ENCODE data around the gene GET4.
"Not testable (repeated sequence)": the region's sequence is repeated elsewhere in the genome, so short reads cannot be mapped to it uniquely, and the experiment has no call there.

The GET4 gene

DNA sequence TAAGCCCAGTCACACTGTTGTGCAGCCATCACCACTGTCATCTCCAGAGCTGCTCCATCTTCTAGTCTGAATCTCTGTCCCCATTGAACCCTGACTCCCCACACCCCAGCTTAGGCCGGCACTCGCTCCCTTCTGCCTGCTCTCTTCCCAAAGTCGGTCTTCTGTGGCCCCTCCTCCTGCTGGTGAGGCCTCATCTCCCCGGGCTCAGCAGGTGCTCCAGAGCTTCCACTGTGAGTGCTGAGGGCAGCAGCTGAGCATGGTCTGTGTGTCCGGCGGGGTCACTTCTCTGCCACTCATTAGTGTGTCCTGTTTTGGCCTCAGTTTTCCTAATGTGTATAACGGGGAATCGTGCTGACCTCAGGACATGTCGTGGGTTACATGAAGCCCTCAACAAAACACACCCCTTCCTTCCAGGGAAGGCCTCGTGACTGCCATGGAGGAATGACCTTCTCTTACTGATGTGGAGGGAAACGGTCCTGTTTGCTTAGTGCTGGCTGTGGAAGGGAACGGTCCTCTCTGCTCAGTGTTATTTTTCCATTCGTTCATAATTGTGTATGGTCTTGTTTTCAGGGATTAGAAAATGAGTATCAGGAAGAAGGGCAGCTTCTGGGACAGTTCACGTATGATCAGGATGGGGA is 4.3 kb upstream of the GET4 start:
- no peak for DNase-seq

DNA sequence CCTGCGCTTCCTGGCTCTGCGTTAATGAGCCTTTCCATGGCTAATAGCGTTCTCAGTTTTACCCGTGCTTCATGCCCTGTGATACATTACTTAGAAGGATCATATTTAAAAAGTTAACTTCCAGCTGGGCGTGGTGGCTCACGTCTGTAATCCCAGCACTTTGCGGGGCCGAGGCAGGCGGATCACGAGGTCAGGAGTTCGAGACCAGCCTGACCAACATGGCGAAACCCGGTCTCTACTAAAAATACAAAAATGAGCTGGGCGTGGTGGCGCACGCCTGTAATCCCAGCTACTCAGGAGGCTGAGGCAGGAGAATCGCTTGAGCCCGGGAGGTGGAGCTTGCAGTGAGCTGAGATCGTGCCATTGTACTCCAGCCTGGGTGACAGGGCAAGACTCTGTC is 3.7 kb upstream of the GET4 start:
- not testable (repeated sequence) for DNase-seq

DNA sequence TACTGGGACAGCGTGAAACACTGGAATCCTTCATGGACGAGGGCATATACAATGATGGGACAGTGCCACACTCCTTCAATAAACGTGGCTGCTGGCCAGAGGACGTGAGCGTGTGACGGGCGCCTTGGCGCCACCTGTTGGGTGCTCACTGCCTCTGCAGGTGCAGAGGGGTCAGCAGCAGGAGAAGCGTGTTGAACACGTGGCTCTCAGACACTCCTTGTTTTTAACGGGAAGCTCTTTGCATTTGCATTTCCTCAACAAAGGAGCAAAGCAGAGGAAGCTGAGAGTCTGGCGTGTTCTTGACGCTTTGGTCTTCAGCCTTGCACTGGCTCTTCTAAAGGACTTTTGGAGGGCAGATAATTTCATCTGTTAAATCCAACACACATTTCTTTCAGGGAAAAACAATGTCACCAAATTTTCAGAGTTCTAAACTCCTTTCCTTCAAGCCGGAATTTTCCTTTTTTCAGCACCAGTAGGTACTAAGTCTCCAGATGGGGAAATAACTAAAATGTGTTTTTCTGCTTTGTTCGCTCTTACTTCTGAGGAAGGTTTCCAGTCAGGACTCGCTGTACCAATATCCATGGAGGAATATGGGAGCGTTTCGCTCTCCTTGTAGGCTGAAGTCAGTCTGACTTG is 2.9 kb upstream of the GET4 start:
- no peak for DNase-seq

DNA sequence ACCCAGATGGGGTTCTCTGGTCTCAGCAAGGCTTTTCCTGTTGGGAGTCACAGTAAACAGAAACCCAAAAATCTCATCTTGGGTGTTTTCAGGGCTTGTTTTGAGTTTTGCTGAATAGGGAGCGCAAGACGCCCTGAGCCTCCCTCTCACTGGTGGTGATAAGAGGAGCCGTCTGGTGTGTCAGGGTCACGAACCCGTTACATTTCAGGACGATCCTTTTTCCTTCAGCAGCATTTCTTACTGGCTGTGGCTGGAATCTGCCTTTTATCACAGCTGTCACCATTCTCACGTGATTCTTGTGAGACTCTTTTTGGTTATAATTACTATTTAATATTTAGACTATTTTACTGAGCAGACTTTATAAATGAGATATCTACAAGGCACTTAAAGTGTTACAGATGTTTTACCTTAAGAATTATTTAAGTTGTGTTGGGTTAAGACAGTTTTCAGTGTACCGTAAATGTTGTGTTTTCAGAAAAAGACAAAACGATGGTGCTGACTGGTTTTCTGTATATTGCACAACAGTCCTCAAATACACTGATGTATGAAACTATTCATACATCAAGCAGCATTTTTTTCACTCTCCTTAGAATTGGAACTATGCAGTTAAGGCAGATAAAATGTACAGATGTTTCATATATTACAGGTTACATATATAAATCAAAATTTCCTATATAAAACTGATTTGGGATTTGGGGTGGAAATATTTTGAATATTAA is 2.2 kb upstream of the GET4 start:
- DNase-seq, result no peak

DNA sequence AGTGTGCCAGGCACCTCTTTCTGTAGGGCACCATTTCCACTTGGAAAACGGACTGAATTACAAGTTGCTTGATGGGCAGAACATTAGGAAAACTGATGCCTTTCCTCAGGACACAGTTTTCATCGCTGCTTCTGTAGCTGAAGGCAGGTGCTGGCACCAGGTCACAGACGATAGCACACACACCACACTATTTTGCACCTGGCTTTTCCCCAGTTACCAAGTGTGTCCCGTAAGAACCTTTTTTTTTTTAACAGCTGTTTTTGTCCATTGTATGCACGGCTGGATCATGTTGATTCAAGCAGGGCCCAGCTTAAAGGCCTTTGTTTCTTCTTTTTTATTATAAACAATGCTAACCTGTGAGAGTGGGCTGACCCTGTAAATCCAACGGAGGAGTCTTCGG is 1.3 kb upstream of the GET4 start:
- DNase-seq, result no peak

DNA sequence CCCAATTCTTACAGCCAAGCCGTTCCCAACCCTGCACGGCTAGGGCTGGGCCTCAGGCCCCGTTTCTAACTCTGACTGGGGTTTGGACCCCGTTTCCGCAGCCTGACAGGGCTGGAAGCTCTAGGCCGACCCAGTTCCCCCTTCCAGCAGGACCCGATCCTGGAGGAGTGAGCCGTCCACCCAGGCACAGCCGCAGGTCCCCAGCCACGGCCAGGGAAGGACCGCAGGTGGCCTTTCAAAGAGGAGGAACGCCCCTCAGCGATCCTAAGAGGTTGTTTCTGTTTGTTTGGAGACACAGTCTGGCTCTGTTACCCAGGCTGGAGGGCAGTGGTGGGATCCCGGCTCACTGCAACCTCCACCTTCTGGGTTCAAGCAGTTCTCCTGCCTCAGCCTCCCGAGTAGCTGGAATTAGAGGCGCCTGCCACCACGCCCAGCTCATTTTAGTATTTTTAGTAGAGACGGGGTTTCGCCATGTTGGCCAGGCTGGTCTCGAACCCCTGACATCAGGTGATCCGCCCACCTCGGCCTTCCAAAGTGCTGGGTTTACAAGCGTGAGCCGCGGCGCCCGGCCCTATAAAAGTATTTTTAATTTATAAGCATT is 778 bp upstream of the GET4 start:
- no peak for DNase-seq

DNA sequence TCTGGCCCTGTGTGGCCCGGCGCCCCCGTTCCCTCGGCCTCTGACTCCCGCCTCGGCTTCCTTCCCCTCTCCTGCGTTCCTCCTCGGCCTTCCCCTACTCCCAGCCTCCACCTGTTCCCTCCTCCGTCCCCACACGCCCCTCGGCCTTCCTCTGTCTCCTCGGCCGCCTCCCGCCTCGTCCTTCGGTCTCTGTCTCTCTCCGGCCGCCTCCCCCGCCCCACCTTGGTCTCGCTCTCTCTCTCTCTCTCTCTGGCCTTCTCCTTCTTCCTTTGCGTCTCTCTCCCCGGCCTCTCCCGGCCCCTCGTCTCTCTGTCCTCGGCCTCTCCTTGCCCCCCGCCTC is 588 bp downstream of the GET4 start:
- DNase-seq, result no peak

DNA sequence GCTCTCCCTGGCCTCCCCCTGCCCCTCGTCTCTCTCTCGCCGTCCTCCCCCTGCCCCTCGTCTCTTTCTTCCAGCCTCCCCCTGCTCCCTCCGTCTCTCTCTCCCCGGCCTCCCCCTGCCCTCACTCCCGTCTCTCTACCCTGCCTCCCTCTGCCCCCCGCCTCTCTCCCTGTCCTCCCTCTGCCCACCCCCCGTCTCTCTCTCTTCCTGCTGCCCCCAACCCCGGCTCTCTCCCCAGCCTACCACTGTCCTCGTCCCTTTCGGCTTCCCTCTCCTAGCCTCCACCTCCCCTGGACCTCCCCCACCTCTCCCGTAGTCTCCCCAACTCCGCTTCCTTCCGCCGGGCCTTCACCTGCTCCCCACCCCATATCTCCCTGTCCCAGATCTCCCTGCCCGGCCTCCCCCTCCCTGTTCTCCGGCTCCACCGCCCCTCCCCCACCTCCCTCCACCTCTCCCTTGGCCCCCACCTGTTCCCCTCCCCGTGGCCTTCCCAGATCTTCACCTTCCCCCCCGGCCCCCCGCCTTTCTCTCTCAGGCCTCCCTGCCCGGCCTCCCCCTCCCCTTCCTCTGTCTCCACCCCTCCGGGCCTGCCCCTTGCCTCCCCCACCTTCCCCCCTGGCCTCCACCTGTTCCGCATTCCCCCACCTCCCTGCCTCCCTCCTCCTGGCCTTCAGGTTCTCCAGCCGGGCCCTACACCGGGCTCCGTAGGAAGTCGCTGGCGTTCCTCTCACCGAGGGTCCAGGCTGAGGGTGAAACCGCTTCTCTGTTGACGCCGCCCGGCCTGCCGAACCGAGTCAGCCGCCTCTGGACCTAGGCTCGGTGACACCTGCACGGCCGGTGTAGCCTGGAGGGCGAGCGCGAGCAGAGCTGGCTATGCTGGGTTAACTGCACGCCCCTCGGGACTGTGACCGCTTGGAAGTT is 1.2 kb downstream of the GET4 start:
- no peak for DNase-seq

DNA sequence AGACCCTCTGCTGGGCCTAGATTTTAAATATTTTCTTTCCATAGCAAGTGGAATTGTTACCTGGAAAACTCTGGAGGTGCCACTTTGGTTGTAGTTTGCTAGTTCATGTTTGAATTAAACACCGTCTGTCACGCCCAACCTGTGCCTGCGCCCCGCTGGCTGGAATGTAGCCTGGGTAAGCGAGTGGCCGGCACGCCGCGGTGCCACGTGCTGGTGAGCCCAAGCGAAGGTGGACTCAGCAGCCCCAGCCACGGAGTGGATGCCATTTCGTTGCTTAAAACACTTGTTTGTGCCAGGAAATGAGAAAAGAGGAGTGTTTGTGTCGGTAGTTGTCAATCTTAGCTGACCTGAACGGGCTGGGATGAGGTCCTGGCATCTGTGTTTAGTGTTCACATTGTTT is 2.7 kb downstream of the GET4 start:
- no peak for DNase-seq

DNA sequence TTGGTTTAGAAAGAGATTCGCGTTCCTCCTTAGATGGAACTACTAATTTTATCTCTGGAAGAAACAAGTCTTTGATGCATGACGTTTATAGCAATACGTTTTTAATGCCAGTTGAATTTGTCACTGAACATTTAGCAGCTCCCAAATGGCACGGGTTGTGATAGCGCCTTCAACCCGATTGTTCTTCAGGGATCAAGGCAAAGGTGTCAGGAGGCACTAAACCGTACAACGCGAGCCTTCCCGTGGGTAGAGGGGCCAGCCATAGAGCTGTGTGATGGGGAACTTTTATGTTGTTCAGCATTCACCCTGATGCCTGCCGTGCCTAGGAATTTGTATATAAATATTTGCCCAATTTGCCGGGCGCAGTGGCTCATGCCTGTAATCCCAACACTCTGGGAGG is 3.4 kb downstream of the GET4 start:
- DNase-seq, result no peak

DNA sequence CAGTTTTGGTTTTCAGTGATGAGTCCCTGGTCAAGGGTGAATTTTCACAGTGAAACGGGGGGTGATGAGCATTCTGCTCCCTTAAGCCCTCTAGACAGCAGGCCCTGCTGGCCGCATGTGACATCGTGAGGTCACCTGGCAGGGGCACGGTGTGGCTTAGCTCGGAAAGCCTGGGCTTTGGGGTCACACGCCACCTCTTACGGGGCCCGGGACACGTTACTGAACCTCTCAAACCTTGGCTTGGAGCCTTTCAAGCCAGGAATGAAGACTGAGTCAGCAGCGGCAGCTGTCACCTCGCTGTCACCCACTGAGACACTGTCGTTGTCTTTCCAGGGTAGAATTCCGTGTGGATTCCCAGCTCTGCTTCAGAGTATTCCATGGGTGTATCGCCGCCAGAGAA is 4.1 kb downstream of the GET4 start:
- DNase-seq, result no peak

DNA sequence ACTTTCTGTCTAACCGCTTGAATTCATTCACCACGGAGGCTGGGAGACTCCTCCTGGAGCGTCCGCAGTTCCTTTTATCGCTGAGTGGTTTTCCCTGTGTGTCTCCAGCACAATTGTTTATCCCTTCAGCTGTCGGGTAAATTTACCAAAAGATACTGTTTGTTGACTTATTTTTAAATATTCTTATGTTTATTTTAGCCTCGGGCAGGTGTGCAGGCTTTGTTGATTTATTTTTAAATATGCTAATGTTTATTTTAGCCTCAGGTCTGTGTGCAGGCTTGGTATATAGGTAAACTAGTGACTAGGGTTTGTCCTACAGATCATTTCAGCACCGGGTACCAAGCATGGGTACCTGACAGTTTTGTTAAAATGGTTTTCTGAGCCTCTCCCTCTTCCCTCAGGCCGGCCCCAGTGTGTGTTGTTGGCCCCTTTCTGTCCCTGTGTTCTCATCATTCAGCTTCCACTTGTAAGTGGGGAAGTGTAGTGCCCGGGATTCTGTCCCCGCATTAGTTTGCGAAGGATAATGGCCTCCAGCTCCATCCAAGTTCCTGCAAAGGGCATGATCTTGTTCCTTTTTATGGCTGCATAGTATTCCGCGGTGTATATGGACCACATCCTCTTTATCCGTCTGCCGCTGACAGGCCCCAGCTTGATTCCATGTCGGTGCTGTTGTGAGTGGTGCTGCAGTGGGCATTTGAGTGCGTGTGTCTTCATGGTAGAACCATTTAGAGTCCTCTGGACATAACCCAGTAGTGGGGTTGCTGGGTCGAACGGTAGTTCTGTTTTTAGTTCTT is 5.3 kb downstream of the GET4 start:
- no peak for DNase-seq

DNA sequence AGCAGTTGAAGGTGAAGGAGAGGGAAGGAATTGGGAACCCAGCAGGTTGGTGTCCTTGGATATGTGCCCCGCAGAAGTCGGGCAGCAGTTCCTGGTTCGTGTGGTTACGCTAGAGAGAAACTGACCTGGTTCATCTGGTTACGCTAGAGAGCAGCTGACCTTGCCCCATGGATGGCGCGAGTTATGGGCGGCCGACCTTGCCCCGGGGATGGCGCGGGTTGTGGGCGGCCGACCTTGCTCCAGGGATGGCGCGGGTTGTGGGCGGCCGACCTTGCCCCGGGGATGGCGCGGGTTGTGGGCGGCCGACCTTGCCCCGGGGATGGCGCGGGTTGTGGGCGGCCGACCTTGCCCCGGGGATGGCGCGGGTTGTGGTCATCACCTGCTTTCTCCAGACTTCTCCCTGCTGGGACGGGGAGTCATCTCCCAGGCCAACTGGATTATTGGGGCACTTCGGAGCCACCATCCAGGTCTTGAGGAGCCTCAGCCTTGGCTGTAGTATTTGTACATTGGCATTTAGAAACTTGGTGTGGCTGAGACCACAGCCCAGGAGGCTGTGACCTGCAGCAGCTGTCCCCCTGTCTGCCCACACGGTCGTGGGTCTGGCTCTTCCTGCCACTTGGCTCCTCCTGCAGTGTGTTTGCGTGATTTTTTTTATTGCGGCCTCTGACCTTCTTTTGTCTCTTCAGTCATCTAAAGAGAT is 6.1 kb downstream of the GET4 start:
- DNase-seq, result no peak

DNA sequence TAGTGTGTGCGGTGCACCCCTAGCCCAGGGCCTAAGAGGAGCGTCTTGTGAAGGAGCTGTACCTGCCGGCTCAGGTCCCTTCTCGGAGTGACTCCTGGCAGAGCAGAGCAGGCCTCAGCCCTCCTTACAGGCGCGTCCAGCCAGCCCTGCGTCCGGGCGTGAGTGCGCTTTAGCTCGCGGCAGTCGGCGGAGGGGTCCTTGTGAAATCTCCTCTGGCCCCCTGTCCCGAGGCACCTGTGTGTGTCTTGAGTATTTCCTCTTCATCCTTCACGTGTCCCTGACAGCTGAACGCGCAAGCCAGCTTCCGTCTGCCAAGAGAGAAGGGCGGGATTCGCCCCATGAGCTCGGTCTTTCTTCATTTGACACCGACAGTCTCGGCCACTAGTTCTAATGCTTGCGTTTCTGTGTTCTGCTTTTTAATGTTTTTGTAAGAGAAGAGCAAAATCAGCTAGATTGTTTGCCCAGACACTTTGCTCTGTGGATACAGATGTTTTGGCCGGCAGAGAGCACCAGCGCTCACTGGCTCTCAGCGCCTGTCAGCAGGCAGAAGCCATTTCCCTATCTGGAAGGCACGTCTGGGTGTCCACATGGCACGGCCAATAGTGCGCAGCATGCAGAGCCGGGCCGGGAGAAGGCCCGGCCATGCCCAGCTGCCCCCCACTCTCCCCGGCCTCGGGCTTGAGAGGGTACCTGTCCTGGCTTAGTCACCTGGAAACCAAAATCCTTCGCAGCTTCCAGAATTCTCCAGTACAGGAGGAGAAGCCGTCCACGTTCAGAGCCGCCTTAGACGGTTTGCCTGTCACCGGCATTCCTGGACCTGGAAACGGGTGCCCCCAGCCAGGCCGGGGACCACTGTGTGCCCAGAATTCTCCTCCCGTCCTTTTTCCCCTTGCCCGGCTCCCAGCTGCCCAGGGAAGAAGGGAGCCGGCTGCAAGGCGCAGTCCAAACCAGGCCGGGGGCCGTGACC is 7.0 kb downstream of the GET4 start:
- DNase-seq, result no peak

DNA sequence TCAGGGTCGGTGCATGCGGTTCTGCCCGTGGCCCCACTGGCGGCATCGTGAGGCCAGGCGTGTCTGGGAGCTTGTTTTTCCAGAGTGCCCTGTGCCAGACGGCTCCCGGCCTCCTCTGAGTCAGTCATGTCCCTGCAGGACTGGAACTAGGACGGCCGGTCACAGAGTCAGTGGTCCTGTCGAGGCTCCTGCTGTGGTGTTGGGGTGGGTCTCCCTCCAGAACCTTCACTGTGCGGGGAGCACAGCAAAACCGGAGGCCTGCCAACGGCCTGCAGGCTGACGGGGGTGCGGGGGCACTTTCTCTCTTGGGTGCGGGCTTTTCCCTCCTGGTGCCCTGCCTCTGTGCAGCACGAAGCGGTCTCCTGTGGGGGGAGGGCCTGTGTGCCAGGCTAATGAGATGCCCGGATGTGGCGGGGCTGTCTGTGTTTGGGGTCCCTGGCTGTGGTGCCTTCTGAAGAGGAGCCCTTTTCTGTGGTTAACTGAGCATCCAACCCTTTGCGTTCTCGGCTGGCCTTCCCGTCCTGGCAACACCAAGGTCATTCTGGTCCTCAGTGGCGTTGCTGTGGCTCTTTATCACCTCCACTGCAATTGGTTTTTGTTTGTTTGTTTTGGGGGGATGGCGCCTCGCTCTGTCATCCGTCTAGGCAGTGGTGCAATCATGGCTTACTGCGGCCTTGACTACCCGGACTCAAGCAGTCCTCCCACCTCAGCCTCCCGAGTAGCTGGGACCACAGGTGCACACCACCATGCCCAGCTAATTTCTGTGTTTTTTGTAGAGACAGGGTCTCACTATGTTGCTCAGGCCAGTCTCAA is 8.0 kb downstream of the GET4 start:
- DNase-seq, result no peak

DNA sequence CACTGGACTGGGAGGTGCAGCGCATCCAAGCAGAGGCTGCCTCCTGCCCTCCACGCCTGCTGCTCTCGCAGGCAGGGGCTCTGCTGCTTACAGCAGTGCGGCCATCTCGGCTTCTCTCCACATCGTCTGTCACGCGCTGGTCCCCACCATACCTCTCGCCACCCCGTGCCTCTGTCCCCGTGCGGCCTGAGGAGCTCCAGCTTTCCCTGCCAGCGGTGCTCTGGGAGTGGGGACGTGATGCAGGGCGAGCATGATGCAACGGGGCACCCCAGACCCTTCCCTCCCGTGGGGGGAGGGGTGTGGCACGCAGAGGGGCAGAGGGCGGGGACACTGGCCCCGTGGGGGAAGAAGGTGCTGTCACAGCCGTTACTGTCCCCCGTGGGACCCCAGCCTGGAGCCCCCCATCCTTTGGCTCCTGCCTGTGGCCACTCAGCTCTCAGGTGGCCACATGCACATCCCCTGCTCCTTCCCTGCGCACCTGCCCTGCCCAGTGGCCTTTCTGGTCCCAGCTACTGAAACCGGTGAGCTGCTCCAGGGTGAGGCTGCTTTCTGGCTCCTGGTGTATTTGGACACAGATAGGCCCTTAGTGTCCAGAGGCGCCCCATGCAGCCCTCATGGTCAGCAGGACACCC is 9.0 kb downstream of the GET4 start:
- DNase-seq, result no peak

DNA sequence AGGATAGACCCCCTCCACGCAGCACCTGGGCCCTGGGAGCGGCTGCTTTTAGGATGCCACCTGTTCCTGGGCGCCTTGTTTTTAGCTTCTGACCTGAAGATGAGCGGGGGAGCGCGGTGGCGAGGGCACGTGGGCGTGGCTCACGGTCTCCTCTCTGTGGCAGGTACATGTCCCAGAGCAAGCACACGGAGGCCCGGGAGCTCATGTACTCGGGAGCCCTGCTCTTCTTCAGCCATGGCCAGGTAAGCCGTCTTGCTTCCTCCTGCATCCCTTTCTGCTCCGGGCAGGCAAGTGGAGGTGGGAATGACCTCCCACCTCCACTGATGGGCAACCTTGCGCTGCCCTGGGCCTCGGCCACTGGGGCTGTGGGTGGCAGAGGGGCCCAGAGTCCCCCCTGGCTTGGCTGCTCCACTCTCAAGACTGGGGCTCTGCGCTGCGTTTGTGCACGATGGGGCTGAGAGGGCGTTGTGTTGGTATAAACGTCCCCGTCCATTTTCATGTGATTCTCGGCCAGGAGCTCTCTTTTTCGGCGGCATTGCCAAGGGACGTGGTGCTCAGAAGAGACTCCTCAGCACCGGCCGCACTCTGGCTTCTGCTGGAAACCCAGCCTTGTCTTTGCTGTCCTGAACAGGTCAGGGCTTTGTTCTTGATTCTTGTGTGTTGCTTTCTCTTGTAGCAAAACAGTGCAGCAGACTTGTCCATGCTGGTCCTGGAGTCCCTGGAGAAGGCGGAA is 9.7 kb downstream of the GET4 start:
- DNase-seq, result no peak
